Endothelial cell of umbilical vein (primary cell): ENCODE data around the gene ABTB2. TPM values are rescaled to one million over a fixed set of nuclear protein-coding genes. Genes with fewer than 3 reads are reported as not detected.

ENCODE experiments used
- BruUV-seq: library from RNA; stranded (reverse); fragments of 400-500 nt; replicated peaks from 2 replicates; lab custom pipeline; 2021; lab: Mats Ljungman, UMichigan
- CTCF ChIA-PET: fragments of 300-600, 350-600 bp; sonication (Branson Sonifier 250); formaldehyde crosslinking; loops from one replicate; lab custom pipeline; 2021; ENCODE audit warnings: antibody characterized with exemption, inconsistent platforms; lab: Charles Lee
- POLR2A ChIA-PET: fragments of 300-600, 350-600 bp; sonication (Branson Sonifier 250); formaldehyde crosslinking; loops from one replicate; lab custom pipeline; 2021; ENCODE audit warnings: antibody characterized with exemption, inconsistent platforms; lab: Charles Lee
- DNase-seq: peaks from one replicate; pipeline ENCODE4 v3.0.0-alpha.2; 2011; ENCODE audit warnings: low read depth, low spot score
- FAIRE-seq: peaks from 2 replicates; lab custom pipeline; 2011; peaks lifted over from hg19 to GRCh38; lab: Jason Lieb, UNC
- H2AFZ ChIP-seq: 2 replicates; pipeline ENCODE4 v1.6.0; 2012; ENCODE audit warnings: low read depth, low read length, control low read depth, inconsistent platforms
- H3K27ac ChIP-seq: 2 replicates; pipeline ENCODE4 v1.5.1; 2011; ENCODE audit warnings: low read depth, mild to moderate bottlenecking, control low read depth, low read length, moderate library complexity; ENCODE audit not compliant: insufficient read depth
- H3K27me3 ChIP-seq, 2 experiments: 2 replicates each; pipeline versions ENCODE4 v1.6.0 to v1.6.1; 2011; ENCODE audit warnings: low read length in 2 of 2, mixed read lengths in 1 of 2; ENCODE audit not compliant: control insufficient read depth in 2 of 2, insufficient read depth in 2 of 2
- H3K36me3 ChIP-seq, 2 experiments: 2 replicates in 1 of 2; 3 replicates in 1 of 2; pipeline ENCODE4 v1.5.1; 2011; ENCODE audit warnings: low read length in 2 of 2, mild to moderate bottlenecking in 1 of 2, moderate library complexity in 1 of 2; ENCODE audit not compliant: control insufficient read depth in 2 of 2, insufficient read depth in 2 of 2; ENCODE audit errors: extremely low read depth in 1 of 2
- H3K4me1 ChIP-seq: 3 replicates; pipeline ENCODE4 v1.5.1; 2011; ENCODE audit warnings: mild to moderate bottlenecking, low read length; ENCODE audit not compliant: control insufficient read depth, insufficient read depth; ENCODE audit errors: extremely low read depth
- H3K4me2 ChIP-seq: 2 replicates; pipeline ENCODE4 v1.6.1; 2011; ENCODE audit warnings: low read length, control low read depth, mixed read lengths; ENCODE audit not compliant: insufficient read depth
- H3K4me3 ChIP-seq, 3 experiments: fragments of 200-600 bp in 1 of 3; sonication (generic), shearing (Covaris generic) in 1 of 3; replicated peaks in 1 of 3; 2 replicates each; pipeline ENCODE4 v1.5.1; 2011 to 2016; ENCODE audit warnings: control low read depth in 3 of 3, low read length in 3 of 3, mild to moderate bottlenecking in 2 of 3, inconsistent platforms in 1 of 3, low read depth in 1 of 3, moderate library complexity in 1 of 3; ENCODE audit not compliant: insufficient read depth in 1 of 3
- H3K79me2 ChIP-seq: 2 replicates; pipeline ENCODE4 v1.6.0; 2012; ENCODE audit warnings: low read length, inconsistent platforms; ENCODE audit not compliant: control insufficient read depth, insufficient read depth
- H3K9ac ChIP-seq: replicated peaks from 2 replicates; pipeline ENCODE3; 2011; ENCODE audit warnings: low read length, control low read depth; ENCODE audit not compliant: insufficient read depth; ENCODE audit errors: extremely low read depth
- H3K9me1 ChIP-seq: replicated peaks from 3 replicates; pipeline ENCODE4 v1.6.0; 2011; ENCODE audit warnings: mild to moderate bottlenecking, low read length; ENCODE audit not compliant: control insufficient read depth, insufficient read depth; ENCODE audit errors: extremely low read depth
- H3K9me3 ChIP-seq: replicated peaks from 2 replicates; pipeline ENCODE4 v1.5.1; 2012; ENCODE audit warnings: low read length, inconsistent platforms; ENCODE audit not compliant: control insufficient read depth, insufficient read depth
- H4K20me1 ChIP-seq: replicated peaks from 2 replicates; pipeline ENCODE3; 2011; ENCODE audit warnings: mild to moderate bottlenecking, low read length; ENCODE audit not compliant: control insufficient read depth, insufficient read depth; ENCODE audit errors: extremely low read depth
- CTCF ChIP-seq, 2 donors: IDR thresholded peaks; 1 replicate in 1 of 2; 2 replicates in 1 of 2; pipeline ENCODE4 v1.5.1; 2011; ENCODE audit warnings: low read length in 2 of 2, mild to moderate bottlenecking in 2 of 2, moderate library complexity in 2 of 2, control low read depth in 1 of 2, inconsistent platforms in 1 of 2, low read depth in 1 of 2; ENCODE audit not compliant: insufficient read depth in 1 of 2; ENCODE audit errors: extremely low read depth in 1 of 2
- EZH2 ChIP-seq: IDR thresholded peaks from 2 replicates; pipeline ENCODE4 v1.6.1; 2012; ENCODE audit warnings: borderline replicate concordance, low read depth, mild to moderate bottlenecking, moderate library complexity, low read length, inconsistent platforms; ENCODE audit not compliant: severe bottlenecking
- FOS ChIP-seq: IDR thresholded peaks from 2 replicates; pipeline ENCODE4 v1.6.1; 2011; ENCODE audit warnings: mild to moderate bottlenecking, low read length, moderate library complexity, borderline replicate concordance; ENCODE audit not compliant: insufficient read depth
- GATA2 ChIP-seq: IDR thresholded peaks from 2 replicates; pipeline ENCODE4 v1.7.0; 2011; ENCODE audit warnings: low read depth, mild to moderate bottlenecking, moderate library complexity, mixed read lengths, low read length; ENCODE audit not compliant: insufficient read length, insufficient read depth
- JUN ChIP-seq: IDR thresholded peaks from 2 replicates; pipeline ENCODE4 v1.6.1; 2011; ENCODE audit warnings: borderline replicate concordance, low read depth; ENCODE audit not compliant: insufficient read length, insufficient read depth
- MAX ChIP-seq: IDR thresholded peaks from 2 replicates; pipeline ENCODE4 v1.6.1; 2011; ENCODE audit not compliant: insufficient read depth, insufficient read length
- MYC ChIP-seq: IDR thresholded peaks from one replicate; pipeline ENCODE4 v1.6.1; 2011; ENCODE audit warnings: mild to moderate bottlenecking, low read depth, low read length
- POLR2A ChIP-seq: IDR thresholded peaks from 2 replicates; pipeline ENCODE4 v1.6.1; 2012; ENCODE audit warnings: low read depth, mild to moderate bottlenecking, control low read depth, low read length
- POLR2AphosphoS5 ChIP-seq: IDR thresholded peaks from 2 replicates; pipeline ENCODE4 v1.6.1; 2012; ENCODE audit warnings: low read depth, mild to moderate bottlenecking, control low read depth, low read length, moderate library complexity; ENCODE audit not compliant: insufficient read depth
- dilution Hi-C: fragments of 300-500 bp; cut with MboI; formaldehyde crosslinking; loops from one replicate; pipeline ENCODE4 v1.15.0; 2019; ENCODE audit warnings: low sequenced_read_pairs; ENCODE audit not compliant: extremely low pct_ligation_motif_present
- intact Hi-C: fragments of 100-400 bp; cut with micrococcal nuclease; formaldehyde crosslinking; loops from one replicate; pipeline ENCODE4 v1.10.0; 2022
- polyA plus RNA-seq, 4 experiments: library from polyadenylated mRNA; depleted of rRNA in 3 of 4; stranded (reverse) in 3 of 4; unstranded in 1 of 4; fragments of >200 nt; gene quantifications; 2 replicates each; pipeline versions ENCODE4 v1.2.1 to v1.2.3, GENCODE V29; 2011 to 2012; ENCODE audit warnings: missing spikeins in 1 of 4
- total RNA-seq: library from RNA; stranded (reverse); gene quantifications from 2 replicates; pipeline ENCODE4 v1.2.3, GENCODE V29; 2021

ABTB2 gene
- total and polyA plus RNA-seq, 2 donors (not counting 3 experiments of a cell fraction or from before 2014, with no cell fraction given), result 0.11 to 0.14 TPM

GRCh38 chr11:34167961-34168360, 189.8 kb downstream of the ABTB2 start:
- no peaks in the 10 kb centered on the region for H3K79me2 ChIP-seq
- dilution Hi-C loops, result no loop called here
- POLR2A ChIA-PET, result interaction anchor here (0.6 kb wide), 1 partner anchor 1294 kb away, joined by 3 read pairs; no protein-coding TSS in a partner anchor

More at GRCh38 chr11:34167961-34168360, 189.8 kb downstream of the ABTB2 start:
- BruUV-seq, result no TSS peak
- no peaks in the 10 kb centered on the region for H4K20me1 ChIP-seq
- no peak for TF ChIP-seq MYC
- TF ChIP-seq POLR2AphosphoS5, result no peak
- no peak for TF ChIP-seq JUN
- no peak for TF ChIP-seq CTCF (IDR thresholded peaks at IDR 0.05; ENCODE audit: extremely low read depth in 1 of 2, insufficient read depth in 1 of 2, low read depth in 1 of 2, low read length in 2 of 2)
- TF ChIP-seq EZH2, result no peak
- TF ChIP-seq MAX, result no peak
- TF ChIP-seq GATA2, result no peak
- no peak for TF ChIP-seq FOS
- no peak for TF ChIP-seq POLR2A
- H3K9me3 ChIP-seq, result no peaks in the 10 kb centered on the region
- H3K27me3 ChIP-seq, result no peaks in the 10 kb centered on the region
- H3K36me3 ChIP-seq, result no peaks in the 10 kb centered on the region
- H2AFZ ChIP-seq, result no peak overlapping the region
- H3K4me2 ChIP-seq, result no peak overlapping the region
- CTCF ChIA-PET, result no interaction called here
- FAIRE-seq (no peak), DNase-seq (no peak)
- H3K27ac ChIP-seq, result no peak overlapping the region
- intact Hi-C loops, result no loop called here
- peaks cover 3% of the 10 kb centered on the region for H3K4me1 ChIP-seq
- H3K9ac ChIP-seq, result no peak overlapping the region
- H3K4me3 ChIP-seq, result no peak overlapping the region
- H3K9me1 ChIP-seq, result no peaks in the 10 kb centered on the region
